PC-9 (cell line): Measurements from ENCODE around the gene ANKRD11. TPM values are rescaled to one million over a fixed set of nuclear protein-coding genes. Genes with fewer than 3 reads are reported as not detected.

Experiments
- BruUV-seq: library from RNA; stranded (reverse); fragments of 400-500 nt; replicated peaks from 2 replicates; lab custom pipeline; 2021; lab: Mats Ljungman, UMichigan
- CTCF ChIA-PET: fragments of 300-600 bp; sonication (Branson Sonifier 250); formaldehyde crosslinking; loops from one replicate; lab custom pipeline; 2022; ENCODE audit warnings: antibody characterized with exemption; lab: Charles Lee
- POLR2A ChIA-PET: fragments of 300-600 bp; sonication (Branson Sonifier 250); formaldehyde crosslinking; loops from one replicate; lab custom pipeline; 2022; ENCODE audit warnings: antibody characterized with exemption; ENCODE audit not compliant: unreplicated experiment; lab: Charles Lee
- DNase-seq, 2 experiments: peaks; one replicate each; pipeline versions ENCODE4 v3.0.0 to v3.0.0-alpha.2; 2015 to 2022; ENCODE audit warnings: mixed read lengths in 1 of 2
- H2AFZ ChIP-seq: fragments of 200-600 bp; sonication (generic); 2 replicates; pipeline ENCODE4 v1.8.1; 2017; ENCODE audit warnings: antibody characterized with exemption
- H3F3A ChIP-seq: fragments of 200-600 bp; sonication (generic); 2 replicates; pipeline ENCODE4 v1.8.1; 2017; ENCODE audit warnings: antibody characterized with exemption, mild to moderate bottlenecking, low read depth; ENCODE audit not compliant: insufficient read depth
- H3K27ac ChIP-seq: fragments of 200-600 bp; sonication (generic); 2 replicates; pipeline ENCODE4 v1.6.1; 2016; ENCODE audit warnings: mixed run types
- H3K27me3 ChIP-seq: fragments of 200-600 bp; sonication (generic); 2 replicates; pipeline ENCODE4 v1.6.1; 2016; ENCODE audit warnings: low read depth, mixed run types; ENCODE audit not compliant: insufficient read depth
- H3K36me3 ChIP-seq: fragments of 200-600 bp; sonication (generic); 2 replicates; pipeline ENCODE4 v1.6.1; 2016; ENCODE audit warnings: low read depth, mixed run types
- H3K4me1 ChIP-seq: fragments of 200-600 bp; sonication (generic); replicated peaks from 2 replicates; pipeline ENCODE4 v1.6.1; 2016; ENCODE audit warnings: mixed run types; ENCODE audit not compliant: insufficient read depth
- H3K4me2 ChIP-seq: fragments of 200-600 bp; sonication (generic); 2 replicates; pipeline ENCODE4 v1.6.1; 2017; ENCODE audit warnings: mixed run types
- H3K4me3 ChIP-seq: fragments of 200-600 bp; sonication (generic); 2 replicates; pipeline ENCODE4 v1.6.1; 2016; ENCODE audit warnings: mixed run types
- H3K79me2 ChIP-seq: fragments of 200-600 bp; sonication (generic); 2 replicates; pipeline ENCODE4 v1.6.1; 2017; ENCODE audit warnings: low read depth, mixed run types
- H3K9me2 ChIP-seq: fragments of 200-600 bp; sonication (generic); 2 replicates; pipeline ENCODE4 v1.8.1; 2017; ENCODE audit warnings: mild to moderate bottlenecking; ENCODE audit not compliant: insufficient read depth
- H3K9me3 ChIP-seq: fragments of 200-600 bp; sonication (generic); 2 replicates; pipeline ENCODE4 v1.8.1; 2016; ENCODE audit warnings: low read depth; ENCODE audit not compliant: insufficient read depth
- H4K20me1 ChIP-seq: fragments of 200-600 bp; sonication (generic); 2 replicates; pipeline ENCODE4 v1.8.1; 2017; ENCODE audit not compliant: insufficient read depth
- CTCF ChIP-seq: fragments of 200-600 bp; sonication (generic); conservative IDR thresholded peaks from 2 replicates; pipeline ENCODE4 v1.6.1; 2017; ENCODE audit warnings: mixed run types, antibody characterized with exemption, mild to moderate bottlenecking, moderate library complexity
- EZH2 ChIP-seq: fragments of 200-600 bp; sonication (generic); IDR thresholded peaks from 2 replicates; pipeline ENCODE4 v1.8.0; 2017; ENCODE audit warnings: antibody characterized with exemption, low read depth
- intact Hi-C: fragments of 100-400 bp; cut with micrococcal nuclease; formaldehyde crosslinking; loops from one replicate; pipeline ENCODE4 v1.10.0; 2022; ENCODE audit not compliant: unreplicated experiment
- total RNA-seq: library from RNA; stranded (reverse); gene quantifications from 2 replicates; pipeline ENCODE4 v1.2.3, GENCODE V29; 2021

ANKRD11 gene
- total RNA-seq, 1 experiment from 2014 or later: 220 TPM

- peaks cover 27% of the 10 kb centered on the region; the same call in 1 of the 2 replicates for H3F3A ChIP-seq
- DNase-seq: no peak
- CTCF ChIA-PET: no interaction called here
- no peak overlapping the region for H3K4me3 ChIP-seq
- H3K4me1 ChIP-seq: peaks cover 16% of the 10 kb centered on the region; the same call in 1 of the 2 replicates
- no peaks in the 10 kb centered on the region for H3K9me2 ChIP-seq
- BruUV-seq: no TSS peak
- H3K36me3 ChIP-seq: no peaks in the 10 kb centered on the region
- H3K9me3 ChIP-seq: no peaks in the 10 kb centered on the region
- intact Hi-C loops: no loop called here
- H3K27ac ChIP-seq: no peak overlapping the region
- H3K79me2 ChIP-seq: peaks cover 100% of the 10 kb centered on the region
- H3K4me2 ChIP-seq: no peak overlapping the region
- POLR2A ChIA-PET: interaction anchor here (0.5 kb wide), 1 partner anchor 74 kb away, joined by 7 read pairs; no protein-coding TSS in a partner anchor
- no peaks in the 10 kb centered on the region for H3K27me3 ChIP-seq
- peaks cover 99% of the 10 kb centered on the region for H4K20me1 ChIP-seq
- TF ChIP-seq EZH2: no peak
- no peak overlapping the region for H2AFZ ChIP-seq
These were observed 118.3 kb downstream of the ANKRD11 start for GRCh38 chr16:89371968-89372634.

DNA sequence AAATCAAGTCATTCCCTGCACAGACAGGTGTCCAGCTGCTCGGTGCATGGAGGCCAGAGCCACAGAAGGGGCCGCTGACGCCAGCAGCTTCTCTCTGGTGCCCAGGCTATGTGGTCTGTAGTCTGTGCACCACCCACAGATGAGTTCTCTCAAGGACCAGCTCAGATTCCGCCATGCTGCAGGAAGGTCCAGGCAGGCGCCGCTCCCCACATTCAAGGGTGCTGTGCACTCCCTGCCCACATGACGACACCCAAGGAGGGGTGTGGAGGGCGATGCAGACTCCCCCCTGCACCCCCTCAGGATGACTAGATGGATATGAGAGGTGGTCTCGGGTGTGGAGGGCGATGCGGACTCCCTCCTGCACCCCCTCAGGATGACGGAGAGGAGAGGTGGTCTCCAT is 119.0 kb downstream of the ANKRD11 start:
- Histone ChIP-seq H2AFZ (no peak overlapping the region), H3K4me2 (no peak overlapping the region), H3K9me2 (no peaks in the 10 kb centered on the region), H3K79me2 (peaks cover 100% of the 10 kb centered on the region), H3K9me3 (no peaks in the 10 kb centered on the region), H3K27ac (no peak overlapping the region), H3K4me3 (no peak overlapping the region), H3K27me3 (no peaks in the 10 kb centered on the region), H4K20me1 (peaks cover 99% of the 10 kb centered on the region), H3K36me3 (no peaks in the 10 kb centered on the region), H3K4me1 (peaks cover 16% of the 10 kb centered on the region; the same call in 1 of the 2 replicates), H3F3A (peaks cover 25% of the 10 kb centered on the region; the same call in 1 of the 2 replicates)
- CTCF ChIA-PET: no interaction called here
- intact Hi-C loops: no loop called here
- TF ChIP-seq CTCF (no peak), EZH2 (no peak)
- POLR2A ChIA-PET: no interaction called here
- no peak for DNase-seq
- BruUV-seq: no TSS peak

GRCh38 chr16:89370601-89371000 is 119.8 kb downstream of the ANKRD11 start:
- H2AFZ ChIP-seq: no peak overlapping the region
- 0 out of 2 replicates have a peak, but pooled peaks cover 4% of the 10 kb centered on the region for H3K36me3 ChIP-seq
- H3K9me2 ChIP-seq: no peaks in the 10 kb centered on the region
- H3K4me3 ChIP-seq: no peak overlapping the region
- H3K79me2 ChIP-seq: peaks cover 100% of the 10 kb centered on the region
- ChIA-PET CTCF (no interaction called here), POLR2A (interaction anchor here (0.7 kb wide), 1 partner anchor 24 kb away, joined by 3 read pairs; no protein-coding TSS in a partner anchor)
- intact Hi-C loops: no loop called here
- H3F3A ChIP-seq: peaks cover 27% of the 10 kb centered on the region; the same call in 1 of the 2 replicates
- no peaks in the 10 kb centered on the region for H3K9me3 ChIP-seq
- peaks cover 18% of the 10 kb centered on the region; the same call in 1 of the 2 replicates for H3K4me1 ChIP-seq
- H3K27me3 ChIP-seq: no peaks in the 10 kb centered on the region
- H3K4me2 ChIP-seq: no peak overlapping the region
- H4K20me1 ChIP-seq: peaks cover 99% of the 10 kb centered on the region
- H3K27ac ChIP-seq: no peak overlapping the region; the same call in 1 of the 2 replicates
- no TSS peak for BruUV-seq
- TF ChIP-seq CTCF: no peak
- TF ChIP-seq EZH2: no peak
- DNase-seq: no peak
